ENCODE data around the gene GNPTAB.
"Not testable (repeated sequence)": the region's sequence is repeated elsewhere in the genome, so short reads cannot be mapped to it uniquely, and the experiment has no call there.

The GNPTAB gene

DNA sequence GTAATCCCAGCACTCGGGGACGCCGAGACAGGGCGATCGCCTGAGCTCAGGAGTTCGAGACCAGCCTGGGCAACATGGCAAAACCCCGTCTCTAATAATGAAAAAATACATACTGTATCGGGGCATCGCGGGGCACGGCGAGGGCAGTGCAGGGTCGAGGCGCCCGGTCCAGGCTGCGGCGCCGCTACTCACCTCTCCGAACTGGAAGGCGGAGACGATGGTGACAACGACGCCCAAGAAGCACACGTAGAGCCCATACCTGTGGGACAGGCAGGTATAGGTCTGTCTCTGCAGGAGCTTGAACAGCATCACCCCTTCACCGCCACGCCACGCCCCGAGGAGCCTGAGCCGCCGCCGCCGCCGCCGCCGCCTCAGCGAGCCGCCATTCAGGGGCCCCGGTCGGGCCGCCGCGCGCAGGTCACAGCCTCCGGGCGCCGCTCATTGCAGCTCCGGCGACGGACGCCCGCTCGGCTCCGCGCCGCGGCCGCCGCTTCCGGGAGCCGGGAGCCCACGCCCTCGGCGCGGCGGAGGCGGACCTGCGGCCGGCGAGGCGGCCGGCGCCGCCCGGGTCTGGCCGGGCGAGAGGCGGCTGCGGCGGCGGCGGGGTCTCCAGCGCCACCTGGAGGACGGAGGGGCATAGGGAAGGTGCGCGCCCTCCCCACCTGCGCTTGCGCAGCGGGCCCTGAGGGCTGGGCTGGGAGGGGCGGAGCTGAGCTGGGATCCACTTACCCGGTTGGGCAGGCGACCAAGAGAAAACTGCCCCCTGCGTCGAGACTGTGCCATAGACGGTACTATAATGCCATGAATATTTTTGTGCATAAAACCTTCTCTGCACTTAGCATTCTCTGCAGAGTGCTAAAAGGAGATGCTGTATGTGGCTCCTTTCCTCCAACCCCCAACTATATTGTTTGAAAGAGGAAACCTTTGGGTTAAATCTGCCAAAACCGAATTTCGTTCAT, at the start of gene GNPTAB:
Gene GNPTAB, minus strand, starts transcription at position 593 of the 959 bp plus-strand sequence. Its CDS starts 284 bp downstream, at position 309.
- DNase-seq (ENCODE audit: low read depth), result peak; percentile 94

DNA sequence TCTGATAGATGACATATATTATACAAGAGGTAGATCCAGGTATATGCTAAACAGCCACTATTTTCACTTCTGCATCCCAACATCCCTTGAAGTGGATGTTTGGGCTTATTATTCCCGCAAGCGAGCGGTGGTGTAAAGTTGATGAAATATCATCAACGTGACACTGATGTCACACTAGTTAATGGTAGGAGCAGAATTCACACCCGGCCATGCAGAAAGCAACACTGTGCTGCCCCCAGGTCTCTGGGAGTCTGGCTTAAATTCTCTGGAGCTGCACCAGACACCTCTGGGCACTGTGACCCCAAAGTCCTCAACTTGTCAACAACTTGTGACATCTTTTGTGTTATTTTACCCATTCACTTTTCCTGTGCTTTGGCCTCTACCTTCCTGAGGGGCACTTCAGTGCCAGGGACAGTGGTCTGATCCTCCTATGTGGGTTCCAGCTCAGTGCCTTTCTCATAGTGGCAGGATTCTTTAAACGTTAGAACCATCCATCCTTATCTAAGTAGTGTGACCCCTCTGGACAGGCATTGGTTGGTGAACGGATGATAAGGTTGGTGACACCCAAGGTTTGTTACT, 47.6 kb upstream of the GNPTAB start:
- DNase-seq (ENCODE audit: low read depth), result no peak

DNA sequence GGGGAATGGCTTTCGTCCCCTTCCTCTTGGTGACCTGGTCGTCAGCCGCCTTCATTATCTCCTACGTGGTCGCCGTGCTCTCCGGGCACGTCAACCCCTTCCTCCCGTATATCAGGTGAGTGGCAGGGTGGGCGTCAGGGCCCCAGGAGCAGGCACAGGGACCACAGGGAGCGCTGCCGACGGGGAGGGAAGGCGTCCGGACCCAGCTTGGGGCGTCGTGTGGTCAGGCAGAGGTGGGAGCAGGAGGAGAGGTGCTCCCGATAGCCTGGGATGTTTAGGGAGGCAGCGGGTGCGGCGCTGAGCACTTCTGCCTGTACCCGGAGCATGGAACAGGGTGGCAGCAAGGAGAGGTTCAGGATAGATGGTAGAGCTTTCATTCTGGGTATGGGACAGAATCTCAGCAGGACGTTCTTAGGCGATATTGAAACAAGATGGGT, 47.1 kb upstream of the GNPTAB start:
- DNase-seq (ENCODE audit: low read depth), result no peak

DNA sequence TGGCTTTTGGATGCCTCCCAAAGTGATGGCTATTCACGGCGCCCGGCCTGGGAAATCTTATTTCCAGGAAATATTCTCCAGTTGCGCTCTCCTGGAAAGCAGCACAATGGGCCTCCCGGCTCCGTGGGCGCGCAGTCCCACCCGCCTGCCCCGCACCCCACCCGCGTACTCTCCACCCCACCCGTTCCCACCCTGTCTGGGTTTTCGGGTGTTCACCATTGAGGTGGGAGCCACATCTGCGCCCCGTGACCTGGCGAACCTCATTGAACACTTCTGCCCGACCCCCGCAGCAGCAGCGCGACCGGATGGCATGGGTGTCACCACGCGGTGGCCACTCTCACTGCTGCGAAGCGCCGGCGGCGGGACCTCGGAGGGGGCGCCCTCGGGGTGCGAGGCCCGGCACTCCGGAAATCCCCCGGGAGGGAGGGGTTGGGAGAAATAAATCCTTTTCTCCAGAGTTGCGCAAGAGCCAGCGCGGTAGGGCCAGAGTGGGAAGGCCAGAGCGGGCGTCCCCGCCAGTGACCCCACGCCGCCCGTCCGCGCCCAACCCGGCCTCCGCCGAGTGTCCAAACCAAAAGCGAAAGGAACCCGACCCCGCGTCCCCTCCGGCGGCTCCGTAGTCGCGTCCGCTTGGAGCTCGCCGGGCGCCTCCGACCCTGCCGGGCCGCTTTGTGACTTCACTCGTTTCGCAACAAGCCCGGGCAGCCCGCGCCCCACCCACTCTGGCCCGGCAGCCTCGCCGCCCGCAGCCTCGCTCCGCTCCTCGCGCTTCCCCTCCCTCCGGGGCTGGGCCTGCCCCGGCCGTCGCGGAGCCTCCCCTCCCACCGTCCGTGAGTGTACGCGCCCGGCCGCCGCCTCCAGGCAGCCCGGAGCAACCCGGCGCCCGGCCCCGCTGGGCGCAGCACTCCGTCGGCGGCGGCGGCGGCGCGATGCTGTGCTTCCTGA, 46.4 kb upstream of the GNPTAB start, which contains the start of gene DRAM1:
Gene DRAM1, plus strand, starts transcription at position 720 of the 945 bp plus-strand sequence. Its CDS starts 210 bp downstream, at position 930.
- peak; percentile 48 for DNase-seq (ENCODE audit: low read depth)

DNA sequence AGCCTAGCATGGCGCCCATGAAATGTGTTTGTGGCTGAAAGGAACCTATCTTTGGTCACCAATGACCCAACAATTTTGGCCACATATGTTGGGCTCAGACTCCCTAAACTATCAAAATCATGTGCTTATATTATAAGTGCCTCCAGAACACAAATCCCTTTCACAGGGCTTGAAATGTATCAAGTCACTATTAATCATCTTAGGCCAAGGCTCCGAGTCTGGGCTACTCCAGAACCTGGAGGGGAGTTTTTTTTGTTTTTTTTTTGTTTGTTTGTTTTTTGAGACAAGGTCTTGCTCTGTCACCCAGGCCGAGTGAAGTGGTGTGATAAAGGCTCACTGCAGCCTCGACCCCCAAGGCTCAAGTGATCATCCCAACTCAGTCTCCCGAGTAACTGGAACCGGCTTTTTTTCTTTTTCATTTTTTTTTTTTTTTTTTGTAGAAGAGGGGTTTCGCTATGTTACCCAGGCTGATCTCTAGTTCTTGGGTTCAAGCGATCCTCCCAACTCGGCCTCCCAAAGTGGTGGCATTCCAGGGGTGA, 45.6 kb upstream of the GNPTAB start:
- DNase-seq (ENCODE audit: low read depth), result no peak

DNA sequence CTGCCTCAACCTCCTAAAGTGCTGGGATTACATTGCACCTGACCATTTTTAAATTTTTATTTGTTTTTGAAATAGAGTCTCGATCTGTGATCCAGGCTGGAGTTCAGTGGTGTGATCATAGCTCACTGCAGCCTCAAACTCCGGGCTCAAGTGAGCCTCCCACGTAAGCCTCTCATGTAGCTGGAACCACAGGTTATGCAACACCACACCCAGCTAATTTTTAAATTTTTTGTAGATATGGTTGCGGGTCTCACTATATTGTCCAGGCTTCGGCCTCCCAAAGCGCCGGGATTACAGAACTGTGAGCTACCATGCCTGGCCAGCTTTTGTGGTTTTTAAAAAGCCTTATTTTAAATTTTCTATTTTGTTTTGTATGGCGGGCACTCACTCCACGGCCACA, 44.4 kb upstream of the GNPTAB start:
- DNase-seq (ENCODE audit: low read depth), result no peak

DNA sequence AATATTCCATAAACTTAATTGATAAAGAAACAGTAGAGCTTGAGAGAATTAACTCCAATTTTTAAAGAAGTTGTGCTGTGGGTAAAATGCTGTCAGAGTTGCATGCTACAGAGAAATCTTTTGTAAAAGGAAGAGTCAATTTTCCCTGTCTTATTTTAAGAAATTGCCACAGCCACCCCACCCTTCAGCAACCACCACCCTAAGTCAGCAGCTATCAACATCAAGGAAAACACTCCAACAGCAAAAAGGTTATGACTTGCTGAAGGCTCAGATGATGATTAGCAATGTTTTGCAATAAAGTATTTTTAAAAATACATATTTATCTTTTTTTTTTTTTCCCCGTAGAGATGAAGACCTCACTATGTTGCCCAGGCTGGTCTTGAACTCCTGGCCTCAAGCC, 40.2 kb upstream of the GNPTAB start:
- DNase-seq (ENCODE audit: low read depth), result no peak

DNA sequence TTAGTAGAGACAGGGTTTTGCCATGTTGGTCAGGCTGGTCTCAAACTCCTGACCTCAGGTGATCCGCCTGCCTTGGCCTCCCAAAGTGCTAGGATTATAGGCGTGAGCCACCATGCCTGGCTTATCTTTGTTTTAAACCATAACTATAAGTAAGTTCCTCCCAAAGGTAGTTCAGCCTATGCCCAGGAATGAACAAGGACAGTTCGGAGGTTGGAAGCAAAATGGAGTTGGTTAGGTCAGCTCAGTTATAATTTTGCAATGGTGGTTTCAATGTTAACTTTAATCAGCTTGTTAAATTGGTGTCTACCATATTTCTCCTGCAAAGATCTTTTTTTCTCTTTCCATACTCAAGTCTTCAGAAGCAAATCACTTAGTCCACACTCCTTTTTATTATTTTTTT, 36.9 kb upstream of the GNPTAB start:
- DNase-seq (ENCODE audit: low read depth), result not testable (repeated sequence)

DNA sequence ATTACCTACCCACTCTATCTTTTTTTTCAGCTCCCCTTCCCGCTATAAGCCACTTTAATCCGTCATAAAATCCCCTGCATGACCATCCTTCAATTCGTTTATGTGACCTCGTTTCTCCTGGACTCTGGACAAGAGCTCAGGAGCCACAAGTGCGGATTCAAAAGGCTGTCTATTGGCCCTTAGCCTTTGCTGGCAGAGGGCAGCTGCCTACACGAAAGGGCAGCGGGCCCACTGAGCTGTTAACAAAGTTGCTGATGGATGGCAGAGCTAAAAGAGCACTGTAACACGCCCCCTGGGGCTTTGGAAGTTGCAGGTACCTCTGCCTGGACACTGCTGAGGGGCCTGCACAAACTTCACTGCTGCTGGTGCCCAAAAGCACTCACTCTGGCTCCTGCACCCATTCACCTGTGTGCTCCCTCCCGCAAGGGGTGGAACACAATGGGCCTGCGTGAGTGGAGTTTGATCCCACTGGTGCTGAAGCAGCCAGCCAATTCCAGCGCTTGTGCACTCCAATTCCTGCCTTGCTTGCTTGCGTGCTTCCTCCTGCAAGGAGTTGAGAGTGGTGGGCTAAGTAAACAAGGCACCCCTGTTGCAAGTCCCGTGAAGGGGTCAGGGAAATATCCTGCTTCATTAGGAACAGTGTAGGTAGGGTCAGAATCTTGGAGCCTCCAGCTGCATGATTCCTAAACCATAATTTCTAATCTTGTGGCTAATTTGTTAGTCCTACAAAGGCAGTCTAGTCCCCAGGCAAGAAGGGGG, 36.0 kb upstream of the GNPTAB start:
- no peak for DNase-seq (ENCODE audit: low read depth)

DNA sequence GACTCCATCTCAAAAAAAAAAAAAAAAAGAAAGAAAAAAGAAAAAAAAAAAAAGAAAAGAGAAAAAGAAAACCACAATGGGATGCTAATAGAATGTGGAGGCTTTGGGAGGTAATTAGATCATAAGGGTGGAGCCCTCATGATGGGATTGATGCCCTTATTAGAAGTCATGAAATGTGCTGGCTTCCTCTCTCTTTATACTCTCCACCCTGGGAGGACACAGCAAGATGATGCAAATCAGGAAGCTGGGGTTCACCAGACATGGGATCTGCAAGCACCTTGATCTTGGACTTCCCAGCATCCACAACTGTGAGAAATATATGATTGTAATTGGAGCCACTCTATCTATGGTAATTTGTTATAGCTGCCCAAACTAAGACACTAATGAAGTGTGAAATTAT, 33.2 kb upstream of the GNPTAB start:
- DNase-seq (ENCODE audit: low read depth), result no peak

DNA sequence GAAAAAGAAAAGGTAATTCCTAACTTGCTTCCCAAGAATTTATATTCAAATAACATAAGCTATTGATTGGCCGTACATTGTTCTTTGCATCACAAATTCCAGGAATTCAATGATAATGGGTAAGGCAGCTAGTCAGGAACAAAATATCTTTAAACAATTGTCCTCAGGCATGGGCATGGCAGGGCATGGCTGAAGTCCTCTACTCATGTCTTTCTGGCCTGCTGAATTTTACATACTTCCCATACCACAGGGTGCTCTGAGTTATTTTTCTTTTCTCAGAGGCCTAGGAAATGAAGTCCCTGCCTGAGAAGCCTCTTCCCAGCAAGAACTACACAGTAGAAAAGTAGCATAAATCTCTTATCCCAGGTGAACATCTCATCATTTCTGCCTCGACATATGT, 31.5 kb upstream of the GNPTAB start:
- no peak for DNase-seq (ENCODE audit: low read depth)

DNA sequence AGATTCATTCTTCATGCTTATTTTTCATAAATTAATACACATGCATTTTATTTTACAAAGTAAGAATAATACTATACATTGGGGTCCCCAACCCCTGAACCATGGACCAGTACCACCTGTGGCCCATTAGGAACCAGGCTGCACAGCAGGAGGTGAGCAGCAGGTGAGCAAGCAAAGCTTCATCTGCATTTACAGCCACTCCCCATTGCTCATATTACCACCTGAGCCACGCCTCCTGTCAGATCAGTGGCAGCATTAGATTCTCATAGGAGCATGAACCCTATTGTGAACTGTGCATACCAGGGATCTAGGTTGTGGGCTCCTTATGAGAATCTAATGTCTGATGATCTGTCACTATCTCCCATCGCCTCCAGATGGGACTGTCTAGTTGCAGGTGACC, 30.9 kb upstream of the GNPTAB start:
- DNase-seq (ENCODE audit: low read depth), result not testable (repeated sequence)

DNA sequence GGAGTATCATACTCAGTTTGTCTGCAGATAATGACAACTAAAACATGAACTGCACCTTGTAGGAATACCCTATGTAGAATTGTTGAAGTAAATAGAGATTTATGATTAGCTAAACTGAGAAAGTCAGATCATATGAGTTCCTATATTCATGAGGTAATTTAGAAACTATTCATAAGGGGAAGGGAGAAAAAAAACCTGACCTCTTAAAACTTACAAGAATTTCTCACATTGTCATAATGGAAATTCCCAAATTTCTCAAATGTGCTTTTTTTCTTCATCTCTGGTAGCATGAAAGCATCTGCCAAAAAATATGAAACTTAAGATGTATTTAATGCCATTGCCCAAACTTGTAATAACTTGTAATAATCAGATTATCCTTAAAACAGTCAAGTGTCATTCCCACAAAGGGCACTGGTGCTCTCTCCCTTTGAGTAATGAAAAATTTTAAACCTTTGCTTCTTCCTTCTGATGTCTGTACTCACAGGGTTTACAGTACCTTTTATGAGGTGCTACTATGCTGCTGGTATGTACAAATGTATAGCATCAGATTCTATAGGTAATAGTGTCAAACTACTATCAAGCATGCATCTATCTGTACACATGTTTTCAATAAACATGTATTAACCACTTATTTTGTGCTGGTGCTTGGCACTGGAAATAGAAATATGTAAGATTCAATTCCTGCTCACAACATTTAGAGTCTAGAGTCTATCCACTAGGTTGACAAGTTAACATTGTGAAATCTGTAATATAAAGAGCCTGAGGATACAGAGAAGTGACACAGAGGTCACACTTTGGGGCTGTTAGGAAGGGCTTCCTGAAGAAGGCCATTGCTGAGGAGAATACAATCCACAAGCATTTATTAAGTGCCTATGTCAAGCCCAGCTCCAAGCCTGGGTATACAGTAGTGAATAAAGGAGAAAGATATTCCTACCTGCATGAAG, 29.2 kb upstream of the GNPTAB start:
- no peak for DNase-seq (ENCODE audit: low read depth)

DNA sequence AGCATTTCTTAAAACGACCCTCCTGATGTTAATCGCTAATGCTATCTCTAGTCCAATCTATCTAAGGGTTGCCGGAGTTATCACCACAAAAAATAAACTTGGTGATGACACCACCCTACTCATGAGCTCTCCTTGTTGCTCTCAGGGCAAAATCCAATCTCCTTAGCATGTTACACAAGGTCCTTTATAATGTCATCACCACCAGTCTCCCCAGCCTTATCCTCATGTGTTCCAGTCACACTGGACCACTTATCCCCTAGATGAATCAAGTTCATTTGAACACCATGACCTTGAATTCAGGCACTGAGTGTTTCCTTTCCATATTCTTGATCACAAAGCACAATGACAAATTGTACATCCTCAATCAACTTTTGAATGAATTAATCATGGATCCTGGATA, 27.6 kb upstream of the GNPTAB start:
- DNase-seq (ENCODE audit: low read depth), result no peak

DNA sequence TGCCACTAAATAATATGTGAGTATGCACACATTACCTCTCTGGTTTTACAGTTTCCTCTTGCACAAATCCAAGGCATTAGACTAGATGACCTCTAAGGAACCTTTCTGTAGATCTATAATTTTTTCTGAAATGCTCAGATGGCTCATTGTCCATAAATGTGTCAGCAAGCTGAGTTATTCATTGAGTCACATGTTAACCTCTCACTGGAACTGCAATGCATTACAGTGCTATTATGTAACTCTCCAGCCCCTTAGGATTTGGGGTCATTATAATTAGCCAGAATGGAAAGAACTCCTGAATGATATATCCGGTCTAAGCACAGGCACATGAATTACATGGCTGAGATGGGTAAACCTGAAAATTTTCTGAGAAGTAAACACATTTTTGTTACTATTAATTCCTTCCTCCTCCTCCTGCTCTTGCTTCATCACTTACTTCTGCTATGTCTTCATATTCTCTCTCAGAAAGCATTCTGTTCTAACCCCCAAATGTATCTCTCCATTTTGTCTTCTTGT, 26.3 kb upstream of the GNPTAB start:
- no peak for DNase-seq (ENCODE audit: low read depth)

DNA sequence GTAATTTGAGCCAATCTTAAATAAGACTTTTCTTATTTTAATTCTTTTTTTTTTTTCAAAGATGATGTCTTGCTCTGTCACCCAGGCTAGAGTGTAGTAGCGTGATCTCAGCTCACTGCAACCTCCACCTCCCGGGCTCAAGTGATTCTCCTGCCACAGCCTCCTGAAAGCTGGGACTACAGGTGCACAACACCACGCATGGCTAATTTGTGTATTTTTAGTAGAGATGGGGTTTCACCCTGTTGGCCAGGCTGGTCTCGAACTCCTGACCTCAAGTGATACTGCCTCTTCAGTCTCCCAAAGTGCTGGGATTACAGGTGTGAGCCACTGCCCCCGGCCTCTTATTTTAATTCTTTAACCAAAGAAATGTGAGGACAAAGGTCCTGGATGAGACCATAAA, 25.9 kb upstream of the GNPTAB start:
- DNase-seq (ENCODE audit: low read depth), result not testable (repeated sequence)

DNA sequence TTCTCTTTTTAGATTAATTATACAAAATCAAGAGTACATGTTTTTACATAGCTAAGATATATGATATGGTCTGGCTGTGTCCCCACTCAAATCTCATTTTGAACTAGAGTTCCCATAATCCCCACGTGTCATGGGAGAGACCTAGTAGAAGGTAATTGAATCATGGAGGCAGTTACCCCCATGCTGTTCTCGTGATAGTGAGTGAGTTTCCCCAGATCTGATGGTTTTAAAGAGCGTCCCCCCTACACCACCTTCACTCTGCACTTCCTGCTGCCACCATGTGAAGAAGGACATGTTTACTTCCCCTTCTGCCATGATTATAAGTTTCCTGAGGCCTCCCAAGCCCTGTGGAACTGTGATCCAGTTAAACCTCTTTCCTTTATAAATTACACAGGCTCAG, 25.2 kb upstream of the GNPTAB start:
- no peak for DNase-seq (ENCODE audit: low read depth)

DNA sequence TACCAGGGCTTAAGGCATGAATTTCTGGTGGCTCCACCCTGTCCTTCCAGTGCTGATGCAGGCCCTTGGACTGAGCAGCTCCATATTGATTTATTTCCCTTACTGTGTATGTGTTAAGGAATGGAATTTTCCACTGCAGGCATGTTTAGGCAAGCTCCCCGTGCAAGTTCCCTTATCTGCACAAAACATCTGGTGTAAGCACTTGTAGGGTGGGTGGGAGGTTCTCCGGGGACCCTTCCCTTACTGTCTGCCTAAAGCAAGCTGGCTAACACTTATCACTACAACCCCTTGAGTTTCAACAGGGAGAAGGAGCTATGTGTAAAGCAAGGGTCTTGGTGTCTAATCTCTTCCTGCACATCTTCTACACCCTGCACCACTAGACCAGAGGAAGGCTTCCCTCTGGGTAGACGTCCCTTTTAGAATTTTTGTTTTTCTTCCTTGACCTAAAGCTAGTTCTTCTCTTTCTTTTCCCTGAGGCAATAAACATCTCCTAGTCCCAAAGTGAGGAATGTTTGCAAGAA, 24.7 kb upstream of the GNPTAB start:
- DNase-seq (ENCODE audit: low read depth), result no peak

DNA sequence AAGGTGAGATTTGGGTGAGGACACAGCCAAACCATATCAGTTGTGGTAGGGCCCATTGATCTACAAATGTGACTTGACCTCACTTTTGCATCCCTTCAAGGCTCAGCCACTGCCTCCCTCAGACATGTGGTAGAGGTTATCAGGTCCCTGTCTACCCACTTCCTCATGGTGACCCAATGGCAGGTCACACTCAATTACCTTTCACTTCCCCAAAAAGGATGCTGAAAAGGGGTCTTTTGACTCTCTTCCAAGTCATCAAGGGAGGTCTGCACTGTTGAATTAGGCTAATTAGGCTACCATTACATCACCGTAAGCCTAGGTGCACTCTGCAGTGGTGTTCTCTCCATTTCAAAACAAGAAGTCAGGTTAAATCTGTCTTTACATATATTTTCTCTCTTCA, 24.0 kb upstream of the GNPTAB start:
- DNase-seq (ENCODE audit: low read depth), result no peak
